NB4 (cell line): ENCODE measurements around the gene NEU4.
"Not testable (repeated sequence)": the region's sequence is repeated elsewhere in the genome, so short reads cannot be mapped to it uniquely, and the experiment has no call there.

Experiments
- DNase-seq: peaks from one replicate; pipeline ENCODE4 v3.0.0; 2010; ENCODE audit warnings: low read depth
- H3K4me3 ChIP-seq: one replicate; pipeline ENCODE4 v1.5.1; 2011; ENCODE audit warnings: mild to moderate bottlenecking, low read depth, low read length, moderate library complexity
- MYC ChIP-seq: IDR thresholded peaks from 2 replicates; pipeline ENCODE4 v1.6.1; 2011; ENCODE audit warnings: low read depth, low read length
- POLR2A ChIP-seq: IDR thresholded peaks from 2 replicates; pipeline ENCODE4 v1.6.1; 2011; ENCODE audit warnings: mild to moderate bottlenecking; ENCODE audit not compliant: insufficient read length; ENCODE audit errors: extremely low read depth
- TF ChIP-seq, protein P1 (sequence below): IDR thresholded peaks from 2 replicates; pipeline ENCODE4 v1.6.1; 2011; ENCODE audit warnings: low read depth, low read length
- TF ChIP-seq, protein P2 (sequence below): IDR thresholded peaks from one replicate; pipeline ENCODE4 v1.5.1; 2012; ENCODE audit warnings: low read depth, low read length

NEU4 gene

DNA sequence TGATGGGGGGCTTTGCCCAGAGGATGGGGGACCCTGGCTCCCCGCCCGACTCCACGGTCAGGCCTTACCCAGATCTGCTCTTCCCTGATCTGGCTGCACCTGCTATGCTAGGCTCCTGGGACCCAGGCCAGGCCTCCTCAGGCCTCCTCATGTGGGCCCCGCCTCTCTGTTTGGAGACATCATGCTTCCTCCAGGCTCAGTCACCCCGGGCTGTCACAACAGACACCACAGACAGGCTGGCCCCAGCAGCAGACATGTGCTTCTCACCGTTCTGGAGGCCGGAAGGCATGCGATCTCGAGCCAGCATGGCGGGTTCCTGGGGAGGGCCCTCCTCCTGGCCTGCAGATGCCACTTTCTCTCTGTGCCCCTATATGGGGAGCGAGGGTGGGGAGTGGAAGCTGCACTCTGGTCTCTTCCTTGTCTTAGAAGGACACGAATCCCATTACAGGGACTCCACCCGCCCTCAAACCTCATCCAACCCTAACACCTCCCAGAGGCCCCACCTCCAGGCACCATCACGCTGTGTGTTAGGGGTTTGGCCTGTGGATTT lies 10.8 kb upstream of the NEU4 start:
- TF ChIP-seq POLR2A (no peak), MYC (no peak)
- TF ChIP-seq, protein P1, sequence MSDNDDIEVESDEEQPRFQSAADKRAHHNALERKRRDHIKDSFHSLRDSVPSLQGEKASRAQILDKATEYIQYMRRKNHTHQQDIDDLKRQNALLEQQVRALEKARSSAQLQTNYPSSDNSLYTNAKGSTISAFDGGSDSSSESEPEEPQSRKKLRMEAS: peak; percentile 81
- TF ChIP-seq, protein P2, sequence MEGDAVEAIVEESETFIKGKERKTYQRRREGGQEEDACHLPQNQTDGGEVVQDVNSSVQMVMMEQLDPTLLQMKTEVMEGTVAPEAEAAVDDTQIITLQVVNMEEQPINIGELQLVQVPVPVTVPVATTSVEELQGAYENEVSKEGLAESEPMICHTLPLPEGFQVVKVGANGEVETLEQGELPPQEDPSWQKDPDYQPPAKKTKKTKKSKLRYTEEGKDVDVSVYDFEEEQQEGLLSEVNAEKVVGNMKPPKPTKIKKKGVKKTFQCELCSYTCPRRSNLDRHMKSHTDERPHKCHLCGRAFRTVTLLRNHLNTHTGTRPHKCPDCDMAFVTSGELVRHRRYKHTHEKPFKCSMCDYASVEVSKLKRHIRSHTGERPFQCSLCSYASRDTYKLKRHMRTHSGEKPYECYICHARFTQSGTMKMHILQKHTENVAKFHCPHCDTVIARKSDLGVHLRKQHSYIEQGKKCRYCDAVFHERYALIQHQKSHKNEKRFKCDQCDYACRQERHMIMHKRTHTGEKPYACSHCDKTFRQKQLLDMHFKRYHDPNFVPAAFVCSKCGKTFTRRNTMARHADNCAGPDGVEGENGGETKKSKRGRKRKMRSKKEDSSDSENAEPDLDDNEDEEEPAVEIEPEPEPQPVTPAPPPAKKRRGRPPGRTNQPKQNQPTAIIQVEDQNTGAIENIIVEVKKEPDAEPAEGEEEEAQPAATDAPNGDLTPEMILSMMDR: no peak
- peak; percentile 42 for DNase-seq
- no peak overlapping the region for H3K4me3 ChIP-seq

DNA sequence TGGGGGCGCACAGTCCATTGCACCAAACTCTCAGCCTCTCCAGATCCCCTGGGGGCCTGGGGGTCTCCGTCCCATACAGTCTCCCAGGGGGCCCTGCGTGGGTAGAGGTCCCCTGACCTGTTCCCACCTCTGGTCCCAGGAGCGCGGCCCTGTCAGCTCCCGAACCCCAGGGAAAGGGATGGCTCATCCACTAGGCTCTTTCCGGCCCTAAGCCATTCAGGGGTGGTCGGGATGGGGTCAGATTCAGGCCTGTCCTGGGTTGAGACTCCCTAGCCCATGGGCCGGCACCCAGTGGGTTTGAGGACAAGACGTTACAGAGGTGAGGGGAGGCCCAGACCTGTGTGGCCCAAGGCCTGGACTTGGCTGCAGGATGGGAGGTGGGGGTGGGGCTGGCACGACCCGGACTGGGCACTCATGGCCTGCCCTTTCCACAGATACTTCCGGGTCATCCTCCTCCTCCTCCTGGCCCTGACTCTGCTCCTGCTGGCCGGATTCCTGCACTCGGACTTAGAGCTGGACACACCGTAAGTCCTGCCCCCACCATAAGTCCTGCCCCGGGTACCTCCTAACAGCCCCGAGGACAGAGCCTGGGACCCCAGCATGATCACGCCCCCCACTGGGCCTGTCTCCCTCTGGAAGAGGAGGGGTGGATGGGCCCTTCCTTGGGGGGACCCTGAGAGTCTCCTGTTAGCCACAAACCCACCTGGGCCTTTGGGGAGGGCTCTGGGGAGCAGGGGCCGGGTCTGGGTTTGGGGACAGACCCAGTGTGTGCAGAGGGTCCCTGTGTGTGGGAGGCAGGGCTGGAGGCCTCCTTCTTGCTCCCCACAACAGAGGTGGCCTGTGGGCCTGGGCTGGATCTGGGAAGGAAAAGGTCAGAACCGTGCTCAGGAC lies 10.1 kb upstream of the NEU4 start:
- no peak for DNase-seq
- no peak overlapping the region for H3K4me3 ChIP-seq
- TF ChIP-seq POLR2A: no peak

DNA sequence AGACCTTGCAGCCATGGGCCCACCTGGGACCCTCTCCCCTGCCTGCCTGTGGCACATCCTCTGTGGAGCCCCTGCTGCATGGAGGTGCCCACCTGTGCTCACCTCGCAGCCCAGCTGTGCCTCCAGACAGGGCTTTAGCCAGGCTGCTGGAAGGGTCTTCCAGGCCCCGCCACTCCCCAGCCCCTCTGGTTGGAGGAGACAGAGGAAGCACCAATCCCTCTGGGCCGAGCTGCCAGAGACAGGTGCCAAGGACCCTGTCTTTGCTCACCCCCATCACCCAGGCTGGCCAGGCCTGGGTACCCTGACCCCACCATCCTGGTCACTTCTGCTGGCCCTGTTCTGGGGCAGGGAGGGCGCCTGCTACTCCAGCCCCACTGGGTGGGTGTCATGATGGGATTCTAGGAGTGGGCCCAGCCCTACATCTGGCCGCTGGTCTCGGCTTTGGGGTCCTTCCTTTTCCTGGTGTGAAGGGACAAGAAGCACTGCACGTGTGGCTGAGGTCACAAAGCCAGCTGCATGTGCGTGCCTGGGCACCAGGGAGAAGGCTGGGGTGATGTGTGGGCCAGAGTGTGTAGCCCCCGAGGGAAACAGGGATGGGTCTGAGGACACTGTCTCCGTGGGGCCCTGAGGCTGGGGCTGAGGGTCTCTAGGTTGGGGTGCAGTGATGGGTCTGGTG lies 9.3 kb upstream of the NEU4 start:
- TF ChIP-seq POLR2A (no peak), MYC (no peak)
- TF ChIP-seq, protein P1: no peak
- TF ChIP-seq, protein P2: no peak
- no peak for DNase-seq
- no peak overlapping the region for H3K4me3 ChIP-seq

DNA sequence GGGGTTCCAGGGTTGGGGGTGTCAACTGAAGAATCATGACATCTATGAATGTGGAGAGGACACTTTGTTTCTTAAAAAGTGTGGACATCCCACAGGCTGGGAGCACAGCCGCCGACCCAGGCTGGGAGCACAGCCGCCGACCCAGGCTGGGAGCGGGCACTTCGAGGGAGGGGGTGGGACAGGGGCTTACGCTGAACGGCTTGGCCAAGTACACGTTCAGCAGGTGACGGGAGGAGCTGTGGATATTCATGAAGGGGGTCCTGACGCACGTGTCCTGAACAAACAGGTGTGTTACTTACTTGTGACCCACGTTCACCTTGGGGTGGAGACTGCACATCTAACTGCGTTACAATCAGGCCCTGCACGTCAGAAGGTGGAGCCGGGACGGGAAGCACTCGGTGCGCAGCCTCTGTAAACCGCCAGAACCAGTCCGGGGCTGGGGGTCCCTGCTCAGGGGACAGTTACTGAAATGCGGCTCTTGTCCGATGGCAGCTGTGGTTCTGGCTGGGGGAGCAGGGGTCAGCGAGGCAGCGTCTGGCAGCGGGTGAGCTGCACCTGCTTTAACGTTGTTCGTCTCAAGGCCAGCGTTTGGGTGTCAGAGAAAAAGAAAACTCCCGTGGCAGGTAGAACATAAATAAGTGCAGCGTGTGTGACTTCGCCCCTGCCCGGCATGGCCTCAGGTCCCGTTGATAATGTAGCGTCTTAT lies 8.6 kb upstream of the NEU4 start:
- not testable (repeated sequence) for H3K4me3 ChIP-seq, DNase-seq

DNA sequence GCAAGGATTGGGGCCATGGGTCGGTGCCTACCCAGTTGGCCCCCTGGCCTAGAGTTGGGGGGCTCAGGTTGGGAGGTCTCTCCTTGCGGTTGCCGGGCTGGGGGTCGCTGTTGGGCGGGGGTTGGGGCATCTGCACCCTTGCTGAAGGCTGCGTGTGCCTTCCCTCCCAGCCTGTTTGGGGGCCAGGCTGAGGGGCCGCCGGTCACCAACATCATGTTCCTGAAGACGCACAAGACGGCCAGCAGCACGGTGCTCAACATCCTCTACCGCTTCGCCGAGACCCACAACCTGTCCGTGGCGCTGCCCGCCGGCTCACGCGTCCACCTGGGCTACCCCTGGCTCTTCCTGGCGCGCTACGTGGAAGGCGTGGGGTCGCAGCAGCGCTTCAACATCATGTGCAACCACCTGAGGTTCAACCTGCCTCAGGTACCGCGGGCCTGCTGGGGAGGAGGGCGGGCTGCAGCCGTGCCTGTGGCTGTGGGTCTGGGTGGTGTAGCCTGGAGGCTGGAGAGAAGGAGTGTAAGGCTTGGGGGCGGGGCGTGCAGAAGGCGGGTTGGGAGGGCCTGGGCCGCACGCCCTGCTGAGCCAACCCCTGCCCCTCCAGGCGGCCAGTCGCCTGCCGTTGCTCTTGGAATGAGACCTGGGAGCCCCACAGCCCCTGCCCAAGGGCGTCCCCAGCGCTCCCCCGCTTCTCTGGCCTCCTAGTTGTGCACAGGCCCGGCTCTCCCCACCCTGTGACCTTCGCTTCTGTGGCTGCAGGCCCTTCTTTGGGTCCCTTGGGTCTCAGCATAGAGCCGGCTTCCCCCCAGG lies 7.2 kb upstream of the NEU4 start:
- DNase-seq: peak; percentile 69
- TF ChIP-seq, protein P1: no peak
- TF ChIP-seq POLR2A (no peak), MYC (no peak)
- TF ChIP-seq, protein P2: no peak

DNA sequence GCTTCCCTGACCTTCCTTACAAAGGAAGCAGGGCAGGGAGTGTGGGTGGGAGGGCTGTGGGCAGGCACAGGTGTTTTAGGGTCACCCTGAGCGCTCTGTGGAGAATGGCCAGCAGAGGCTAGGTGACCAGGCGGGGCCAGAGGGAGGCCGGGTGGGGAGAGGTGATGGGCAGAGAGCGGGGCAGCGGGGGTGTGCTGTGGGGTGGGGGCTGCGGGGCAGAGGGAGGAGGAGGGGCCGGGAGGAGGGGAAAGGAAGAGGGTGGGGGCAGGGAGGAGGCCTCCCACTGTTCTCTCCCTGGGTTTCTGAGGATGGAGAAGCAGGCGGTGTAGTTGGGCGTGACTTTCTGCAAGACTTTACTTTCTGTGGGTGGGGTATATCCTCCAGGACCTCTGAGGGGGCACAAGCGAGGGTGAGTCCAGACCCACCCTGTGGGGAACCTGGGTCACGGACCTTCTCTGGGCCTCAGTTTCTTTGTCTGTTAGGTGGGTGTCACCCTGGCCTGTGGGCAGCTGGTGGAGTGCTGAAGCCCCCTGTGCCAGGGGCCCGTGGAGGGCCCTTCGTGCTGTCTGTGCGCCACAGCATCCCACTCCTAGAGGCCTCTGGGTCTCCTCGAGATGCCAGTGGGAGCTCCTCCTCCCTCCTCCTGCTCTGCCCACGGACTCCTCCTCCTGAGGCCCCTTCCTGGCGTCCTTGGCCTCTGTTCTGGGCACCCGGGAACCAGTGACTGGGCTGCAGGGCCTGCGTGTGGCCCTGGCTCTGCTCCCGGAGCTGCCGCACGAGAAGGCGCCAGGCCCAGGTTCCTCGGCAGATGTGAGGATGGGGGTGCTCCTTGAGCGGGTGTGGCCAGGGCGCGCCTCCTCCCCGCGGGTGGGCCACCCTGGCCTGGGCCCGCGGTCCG lies 6.3 kb upstream of the NEU4 start:
- peak; percentile 47 for DNase-seq
- no peak overlapping the region for H3K4me3 ChIP-seq
- no peak for TF ChIP-seq MYC
- no peak for TF ChIP-seq POLR2A
- TF ChIP-seq, protein P1: no peak
- TF ChIP-seq, protein P2: no peak

More for the DNA sequence above, 7.2 kb upstream of the NEU4 start:
- no peak overlapping the region for H3K4me3 ChIP-seq
